Neural progenitor cell (in vitro differentiated cells): ENCODE data around the gene RASGRP3.

Source experiments
- CTCF ChIP-seq: fragments of 200-600 bp; sonication (generic); IDR thresholded peaks from 2 replicates; pipeline ENCODE4 v1.5.1; 2017; ENCODE audit warnings: antibody characterized with exemption, mild to moderate bottlenecking
- EZH2 ChIP-seq: fragments of 200-600 bp; sonication (generic); IDR thresholded peaks from 2 replicates; pipeline ENCODE4 v1.6.1; 2017; ENCODE audit warnings: antibody characterized with exemption, mild to moderate bottlenecking, moderate library complexity
- EZH2phosphoT487 ChIP-seq: fragments of 200-600 bp; sonication (generic); IDR thresholded peaks from 2 replicates; pipeline ENCODE4 v1.6.1; 2017; ENCODE audit warnings: antibody characterized with exemption

DNA sequence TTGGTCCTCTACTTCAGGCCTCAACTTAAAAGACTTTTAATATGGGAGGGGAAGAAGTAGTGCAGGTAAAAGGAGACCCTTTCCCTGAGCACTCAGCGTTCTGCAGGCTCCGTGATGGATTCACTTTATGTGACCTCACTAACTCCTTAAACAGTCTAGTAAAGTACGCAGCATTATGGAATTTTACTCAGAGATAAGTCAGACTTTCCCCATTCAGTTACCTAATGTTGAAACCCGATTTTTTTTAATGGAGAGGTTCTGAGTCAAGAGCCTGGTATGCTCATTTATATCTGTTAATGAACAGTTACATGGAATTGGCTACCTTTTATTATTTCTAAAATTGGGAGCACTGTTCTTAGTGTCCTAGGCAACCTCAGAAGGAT is 34.1 kb downstream of the RASGRP3 start:
- no peak for TF ChIP-seq CTCF
- no peak for TF ChIP-seq EZH2phosphoT487
- TF ChIP-seq EZH2 = no peak
